HG03520 (cell line): ENCODE data around the gene CDKL4.
A peak's percentile ranks its signal among the peaks of the same experiment; 100 is the strongest.
"Not testable (repeated sequence)": the region's sequence is repeated elsewhere in the genome, so short reads cannot be mapped to it uniquely, and the experiment has no call there.

Source experiments
- ATAC-seq: cut with Tn5 transposase; IDR thresholded peaks from one replicate; pipeline ENCODE4 v1.9.1; 2021; ENCODE audit warnings: mild to moderate bottlenecking, moderate library complexity; ENCODE audit not compliant: unreplicated experiment

CDKL4 gene

GRCh38 chr2:39232141-39232540 lies 11.6 kb downstream of the CDKL4 start:
- no peak for ATAC-seq

GRCh38 chr2:39228413-39229209 lies 15.2 kb downstream of the CDKL4 start:
- ATAC-seq = peak; percentile 10

- peak; percentile 68 for ATAC-seq
Measured at GRCh38 chr2:39227628-39228412, 15.9 kb downstream of the CDKL4 start.

GRCh38 chr2:39225567-39225966 lies 18.2 kb downstream of the CDKL4 start:
- no peak for ATAC-seq

GRCh38 chr2:39223909-39224308 lies 19.9 kb downstream of the CDKL4 start:
- ATAC-seq = no peak

GRCh38 chr2:39221459-39221858 lies 22.3 kb downstream of the CDKL4 start:
- ATAC-seq = no peak

- no peak for ATAC-seq
Measured at GRCh38 chr2:39220136-39220535, 23.6 kb downstream of the CDKL4 start.

GRCh38 chr2:39218391-39218790 lies 25.4 kb downstream of the CDKL4 start:
- no peak for ATAC-seq

- no peak for ATAC-seq
Measured at GRCh38 chr2:39217192-39217550, 26.6 kb downstream of the CDKL4 start.

- no peak for ATAC-seq
Measured at GRCh38 chr2:39216346-39217191, 27.2 kb downstream of the CDKL4 start.

- no peak for ATAC-seq
Measured at GRCh38 chr2:39215545-39215944, 28.2 kb downstream of the CDKL4 start.

- no peak for ATAC-seq
Measured at GRCh38 chr2:39213015-39213414, 30.8 kb downstream of the CDKL4 start.

- no peak for ATAC-seq
Measured at GRCh38 chr2:39210846-39211245, 32.9 kb downstream of the CDKL4 start.

GRCh38 chr2:39203382-39203781 lies 40.4 kb downstream of the CDKL4 start:
- ATAC-seq = no peak

- ATAC-seq = no peak
Measured at GRCh38 chr2:39202639-39203369, 41.0 kb downstream of the CDKL4 start.

- not testable (repeated sequence) for ATAC-seq
Measured at GRCh38 chr2:39197003-39197402, 46.8 kb downstream of the CDKL4 start.

- no peak for ATAC-seq
Measured at GRCh38 chr2:39194686-39195085, 49.1 kb downstream of the CDKL4 start.

- ATAC-seq = no peak
Measured at GRCh38 chr2:39188960-39189494, 54.7 kb downstream of the CDKL4 start.

- ATAC-seq = no peak
Measured at GRCh38 chr2:39183673-39184072, 60.1 kb downstream of the CDKL4 start.

- ATAC-seq = no peak
Measured at GRCh38 chr2:39181297-39181696, 62.5 kb downstream of the CDKL4 start.
